ENCODE data around the gene GPR37L1.
"Not testable (repeated sequence)": the region's sequence is repeated elsewhere in the genome, so short reads cannot be mapped to it uniquely, and the experiment has no call there.

The GPR37L1 gene

GRCh38 chr1:202107801-202108731 lies 14.7 kb upstream of the GPR37L1 start:
- no peak for DNase-seq

DNA sequence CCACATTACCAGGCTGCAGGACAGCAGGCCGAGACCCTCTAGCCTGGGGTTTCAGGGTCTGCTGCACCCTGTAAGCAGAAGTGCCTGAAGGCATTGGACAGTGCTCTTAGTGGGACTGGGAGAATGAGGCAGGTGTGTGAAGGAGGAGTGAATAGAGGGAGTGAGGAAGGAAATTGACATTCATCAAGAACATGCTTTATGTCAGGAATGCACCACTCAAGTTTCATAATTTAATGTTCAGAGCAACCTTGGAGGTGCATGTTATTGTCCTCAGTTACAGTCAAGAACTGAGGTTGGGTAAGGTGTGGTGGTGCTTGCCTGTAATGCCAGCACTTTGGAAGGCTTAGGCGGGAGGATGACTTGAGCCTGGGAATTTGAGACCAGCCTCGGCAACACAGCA lies 11.7 kb upstream of the GPR37L1 start:
- DNase-seq = no peak

- DNase-seq = not testable (repeated sequence)
These were observed 11.1 kb upstream of the GPR37L1 start for GRCh38 chr1:202111589-202111988.

- no peak for DNase-seq
These were observed 9.6 kb upstream of the GPR37L1 start for GRCh38 chr1:202112859-202113689.

DNA sequence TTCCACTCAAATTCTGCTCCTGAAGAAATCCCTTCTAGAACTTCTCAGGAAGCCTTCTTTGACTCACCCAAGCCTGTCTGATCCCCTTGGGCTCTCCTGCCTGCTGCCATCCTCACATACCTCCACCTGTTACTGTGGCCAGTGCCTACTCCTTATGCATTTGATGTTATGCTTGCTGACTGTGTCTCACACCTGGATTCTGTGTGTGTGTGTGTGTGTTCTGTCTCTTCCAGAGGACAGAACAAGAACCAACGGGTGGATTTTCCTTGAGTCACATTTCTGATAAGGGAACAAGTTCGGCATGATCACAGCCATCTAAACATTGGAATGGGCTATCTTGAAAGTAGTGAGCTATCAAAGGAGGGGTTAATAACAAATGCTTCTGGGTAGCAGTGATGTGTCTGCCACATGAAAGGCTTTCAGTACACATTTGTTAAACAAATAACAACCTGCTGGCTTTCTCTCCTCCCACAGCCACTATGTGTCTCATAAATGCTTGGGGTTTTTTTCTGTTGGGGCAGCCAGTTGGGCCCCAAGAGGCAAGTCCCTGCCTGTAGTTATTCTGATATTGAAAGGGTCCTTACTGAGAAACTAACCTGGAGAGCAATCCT lies 8.9 kb upstream of the GPR37L1 start:
- no peak for DNase-seq

DNA sequence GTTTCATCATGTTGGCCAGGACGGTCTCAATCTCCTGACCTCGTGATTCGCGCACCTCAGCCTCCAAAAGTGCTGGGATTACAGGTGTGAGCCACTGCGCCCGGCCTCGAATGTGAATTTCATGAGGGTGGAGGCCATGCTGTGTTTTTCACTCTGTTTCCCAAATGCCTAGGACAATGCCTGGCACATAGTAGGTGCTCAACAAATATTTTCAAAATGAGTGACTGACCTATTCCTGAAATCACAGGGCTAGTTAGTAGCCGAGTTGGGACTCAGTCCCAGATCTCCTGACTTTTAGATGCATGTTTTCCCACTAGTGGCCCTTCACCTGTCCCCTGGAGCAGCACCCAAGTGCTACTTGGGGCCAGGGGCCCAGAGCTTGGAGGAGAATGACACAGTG lies 6.4 kb upstream of the GPR37L1 start:
- DNase-seq = no peak

DNA sequence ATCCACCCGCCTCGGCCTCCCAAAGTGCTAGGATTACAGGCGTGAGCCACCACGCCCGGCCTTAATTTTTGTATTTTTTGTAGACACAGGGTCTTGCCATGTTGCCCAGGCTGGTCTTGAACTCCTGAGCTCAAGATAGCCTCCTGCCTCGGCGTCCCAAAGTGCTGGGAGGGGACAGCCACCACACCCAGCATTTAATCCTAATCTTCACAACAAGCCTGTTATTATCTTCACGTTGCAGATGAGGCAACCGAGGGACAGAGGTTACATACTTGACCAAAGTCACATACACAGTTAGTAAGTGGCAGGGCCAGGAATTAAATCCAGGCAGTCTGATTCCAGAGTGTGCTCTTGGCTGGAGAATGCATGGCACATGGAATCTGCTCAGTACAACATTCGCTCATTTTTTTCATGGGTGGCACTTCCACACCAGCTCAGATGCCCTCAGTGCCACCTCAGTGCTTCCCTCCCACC lies 4.8 kb upstream of the GPR37L1 start:
- DNase-seq = no peak

- DNase-seq = no peak
These were observed 1.7 kb upstream of the GPR37L1 start for GRCh38 chr1:202121006-202121405.

- no peak for DNase-seq
These were observed 658 bp downstream of the GPR37L1 start for GRCh38 chr1:202123336-202123813.

DNA sequence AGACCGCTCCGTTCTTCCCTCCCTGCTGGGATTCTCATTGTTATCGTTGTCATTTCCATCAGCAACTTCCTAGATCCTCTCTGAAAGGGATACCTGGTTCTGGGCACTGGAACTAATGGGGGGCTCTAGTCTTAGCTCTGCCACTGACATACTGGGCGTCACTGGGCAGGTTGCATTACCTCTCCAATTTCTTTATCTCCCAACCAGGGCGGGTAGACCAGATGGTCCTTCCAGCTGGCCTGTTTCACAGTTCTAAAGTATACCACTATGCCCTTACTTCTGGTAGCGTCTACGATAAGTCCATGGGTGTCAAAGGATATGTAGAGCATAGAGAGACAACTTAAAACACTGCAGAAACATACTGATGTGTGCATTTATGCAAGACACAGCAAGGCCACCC lies 1.4 kb downstream of the GPR37L1 start:
- no peak for DNase-seq

GRCh38 chr1:202125611-202126010 lies 2.9 kb downstream of the GPR37L1 start:
- no peak for DNase-seq

DNA sequence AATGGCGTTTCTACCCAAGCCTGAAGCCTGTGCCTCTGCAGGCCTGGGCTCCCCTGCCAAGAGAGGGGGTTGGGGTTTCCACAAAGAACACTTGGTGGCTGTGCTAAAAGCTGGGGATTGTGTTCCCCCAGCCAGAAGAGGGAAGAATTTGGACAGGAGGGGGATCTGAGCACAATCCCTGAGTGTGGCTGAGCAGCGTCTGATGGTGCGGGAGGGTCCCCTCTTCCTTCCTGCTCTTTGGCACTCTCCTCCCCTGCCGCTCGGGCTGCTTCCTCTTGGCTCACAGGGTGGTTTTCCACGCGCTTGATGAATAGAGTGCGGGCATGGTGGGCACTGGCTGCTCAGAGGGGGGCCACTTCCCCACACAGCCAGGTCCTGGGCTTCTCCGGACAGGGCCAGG lies 3.7 kb downstream of the GPR37L1 start:
- DNase-seq = no peak

DNA sequence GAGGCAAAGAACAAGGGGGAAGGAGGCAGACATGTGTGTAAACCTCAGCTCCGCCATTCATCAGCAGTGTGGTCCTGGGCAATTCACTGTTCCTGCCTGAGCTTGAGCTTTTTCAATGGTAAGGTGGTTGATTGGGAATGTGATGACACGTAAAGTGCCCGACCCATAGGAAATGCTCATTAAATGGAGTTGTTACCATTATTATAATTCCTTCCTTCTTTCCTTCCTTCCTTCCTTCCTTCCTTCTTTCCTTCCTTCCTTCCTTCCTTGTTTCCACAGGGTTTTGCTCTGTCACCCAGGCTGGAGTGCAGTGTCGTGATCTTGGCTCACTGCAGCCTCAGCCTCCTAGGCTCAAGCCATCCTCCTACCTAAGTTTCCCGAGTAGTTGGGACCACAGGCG lies 4.3 kb downstream of the GPR37L1 start:
- DNase-seq = no peak

DNA sequence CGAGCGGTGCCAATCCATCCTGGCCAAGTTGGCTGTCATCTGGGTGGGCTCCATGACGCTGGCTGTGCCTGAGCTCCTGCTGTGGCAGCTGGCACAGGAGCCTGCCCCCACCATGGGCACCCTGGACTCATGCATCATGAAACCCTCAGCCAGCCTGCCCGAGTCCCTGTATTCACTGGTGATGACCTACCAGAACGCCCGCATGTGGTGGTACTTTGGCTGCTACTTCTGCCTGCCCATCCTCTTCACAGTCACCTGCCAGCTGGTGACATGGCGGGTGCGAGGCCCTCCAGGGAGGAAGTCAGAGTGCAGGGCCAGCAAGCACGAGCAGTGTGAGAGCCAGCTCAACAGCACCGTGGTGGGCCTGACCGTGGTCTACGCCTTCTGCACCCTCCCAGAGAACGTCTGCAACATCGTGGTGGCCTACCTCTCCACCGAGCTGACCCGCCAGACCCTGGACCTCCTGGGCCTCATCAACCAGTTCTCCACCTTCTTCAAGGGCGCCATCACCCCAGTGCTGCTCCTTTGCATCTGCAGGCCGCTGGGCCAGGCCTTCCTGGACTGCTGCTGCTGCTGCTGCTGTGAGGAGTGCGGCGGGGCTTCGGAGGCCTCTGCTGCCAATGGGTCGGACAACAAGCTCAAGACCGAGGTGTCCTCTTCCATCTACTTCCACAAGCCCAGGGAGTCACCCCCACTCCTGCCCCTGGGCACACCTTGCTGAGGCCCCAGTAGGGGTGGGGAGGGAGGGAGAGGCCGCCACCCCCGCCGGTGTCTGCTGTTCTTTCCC lies 5.3 kb downstream of the GPR37L1 start:
- DNase-seq = no peak

DNA sequence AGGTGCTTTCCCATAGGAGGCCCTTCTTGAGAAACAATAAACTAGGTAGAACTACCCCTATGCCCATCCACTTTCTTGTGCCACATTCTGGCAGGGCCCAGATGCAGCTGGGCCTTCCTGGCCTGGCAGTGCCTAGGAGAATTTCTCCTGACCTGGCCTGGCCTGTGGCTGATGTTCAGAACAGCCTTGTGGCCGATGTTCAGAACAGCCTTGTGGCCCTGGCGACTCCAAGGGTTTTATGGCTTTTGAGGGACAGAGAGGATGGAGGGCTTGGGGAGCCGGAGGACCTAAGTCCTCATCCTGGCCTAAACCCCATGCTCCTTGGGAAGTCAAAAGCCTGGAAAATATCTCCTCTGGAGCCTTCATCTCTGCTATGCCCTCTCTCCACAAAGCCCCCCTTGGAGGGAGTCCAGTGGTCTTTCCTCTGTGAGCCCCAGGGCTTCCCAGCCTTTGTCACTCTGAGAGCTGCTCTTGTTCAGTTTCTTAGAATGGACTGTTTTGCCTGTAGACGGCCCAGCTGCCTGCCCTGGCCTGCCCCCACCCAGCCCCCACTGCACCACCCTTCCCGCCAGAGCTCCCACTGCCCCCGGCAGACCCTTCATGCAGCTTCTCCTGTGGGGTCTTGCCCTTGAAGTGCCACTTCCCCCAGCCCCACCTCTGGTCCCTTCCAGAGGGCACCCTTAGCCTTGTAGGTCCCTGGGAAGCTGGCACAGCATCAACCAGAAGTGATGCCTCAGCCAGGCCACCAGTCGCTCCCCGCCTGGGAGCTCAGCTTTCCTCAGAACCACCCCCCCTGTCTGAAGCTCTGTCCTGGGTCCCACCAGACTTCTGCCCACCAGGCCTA lies 7.0 kb downstream of the GPR37L1 start:
- no peak for DNase-seq

- no peak for DNase-seq
These were observed 7.6 kb downstream of the GPR37L1 start for GRCh38 chr1:202130297-202130721.

GRCh38 chr1:202130816-202131522 lies 8.3 kb downstream of the GPR37L1 start:
- no peak for DNase-seq

DNA sequence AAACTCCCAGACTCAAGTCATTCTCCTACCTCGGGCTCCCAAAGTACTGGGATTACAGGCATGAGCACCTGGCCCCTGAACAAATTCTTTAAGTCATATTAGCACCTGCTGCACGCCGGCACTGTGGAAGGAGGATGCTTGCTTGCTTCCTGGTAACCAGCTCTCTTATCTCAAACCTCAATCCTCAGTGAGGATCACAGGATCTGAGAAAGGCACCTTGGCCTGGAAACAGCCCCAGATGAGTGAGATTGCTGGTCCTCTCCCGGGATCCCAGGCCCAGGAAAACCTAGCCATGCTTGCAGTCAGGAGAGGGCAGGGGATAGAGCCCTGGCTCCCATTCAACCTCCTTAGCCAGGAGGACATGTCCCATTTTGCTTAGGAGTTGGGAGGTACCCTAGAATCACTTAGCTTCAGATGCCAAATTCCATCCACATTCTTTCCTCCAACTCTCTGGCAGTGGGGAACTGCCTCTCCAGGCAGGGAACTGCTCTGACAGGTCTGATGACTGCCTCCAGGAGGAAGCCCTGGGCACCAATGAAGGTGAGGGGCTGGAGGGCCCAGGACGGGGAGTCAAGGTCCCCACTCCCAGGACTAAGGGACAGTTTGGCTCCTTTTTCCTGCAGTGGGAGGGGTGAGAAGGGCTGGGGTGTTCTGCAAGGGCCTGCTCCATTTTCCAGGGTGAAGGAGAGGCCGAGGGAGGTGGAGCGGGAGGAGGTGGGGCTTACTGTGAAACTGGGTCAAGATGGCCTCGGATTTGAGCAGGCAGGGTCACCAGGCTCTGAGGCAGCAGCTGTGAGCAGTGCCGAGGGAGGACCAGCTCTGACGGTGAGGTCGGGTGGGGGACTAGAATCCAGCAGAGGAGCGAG lies 9.5 kb downstream of the GPR37L1 start:
- DNase-seq = no peak

GRCh38 chr1:202133001-202133400 lies 10.3 kb downstream of the GPR37L1 start:
- DNase-seq = no peak

GRCh38 chr1:202133496-202133895 lies 10.8 kb downstream of the GPR37L1 start:
- DNase-seq = no peak
